ENCODE measurements around the gene RPRD1B. TPM values are rescaled to one million over a fixed set of nuclear protein-coding genes. Genes with fewer than 3 reads are reported as not detected.

Gene RPRD1B
- total and polyA plus RNA-seq, 2 of the 4 experiments (the other 2 are of a cell fraction): 8.4 to 9.9 TPM

DNA sequence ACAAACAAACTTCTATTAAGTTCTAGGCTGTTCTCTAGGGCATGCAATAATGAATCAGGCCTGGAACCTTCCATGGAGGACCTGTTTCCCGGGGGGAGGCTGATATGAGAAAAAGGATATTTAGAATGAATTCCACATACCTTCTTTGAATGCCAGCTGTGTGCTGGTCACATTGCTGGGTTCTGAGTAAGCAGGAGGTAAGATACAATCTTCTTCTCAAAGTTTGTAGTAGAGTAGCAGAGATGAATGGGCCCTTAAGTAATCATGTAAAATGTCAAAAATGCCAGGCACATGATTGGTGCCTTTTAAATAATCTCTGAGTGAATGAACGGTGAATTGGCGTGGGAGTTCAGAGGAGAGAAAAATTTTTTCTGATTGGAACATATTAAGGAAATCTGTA lies 84.1 kb downstream of the RPRD1B start:
- peaks cover 9% of the 10 kb centered on the region for H3K4me1 ChIP-seq (ENCODE audit: control insufficient read depth, insufficient read depth, low read length)
- no peaks in the 10 kb centered on the region for H3K9me3 ChIP-seq (ENCODE audit: control insufficient read depth, insufficient read depth, low read length)
- no TSS peak for BruUV-seq (replicated peaks)
- dilution Hi-C loops (cut with HindIII; ENCODE audit: low sequenced_read_pairs, unreplicated experiment) (no loop called here), intact Hi-C loops (cut with micrococcal nuclease) (loop anchor here (5.0 kb wide), 1 partner anchor 35 kb away; no protein-coding TSS in a partner anchor), in situ Hi-C loops (cut with MboI; ENCODE audit: low sequenced_read_pairs) (no loop called here)
- WGBS, 2 experiments (ENCODE audit: extremely low coverage in 2 of 2, insufficient read length in 1 of 2): 0% methylated on average over 2 of the region's 3 CpGs; no CpG with 5 or more reads in 1 of the 2 experiments
- no peaks in the 10 kb centered on the region for H3K79me1 ChIP-seq (ENCODE audit: low read depth in 1 of 2, low read length in 2 of 2)
- H4K91ac ChIP-seq (ENCODE audit: insufficient read depth, low read depth, low read length): no peak overlapping the region
- H3K4ac ChIP-seq (ENCODE audit: low read depth, low read length): no peak overlapping the region; the same call in 1 of the 2 replicates
- ChIA-PET POLR2A (ENCODE audit: unreplicated experiment) (no interaction called here), CTCF (no interaction called here)
- peaks cover 14% of the 10 kb centered on the region for H3K9me1 ChIP-seq (ENCODE audit: insufficient read depth, low read length)
- H3K56ac ChIP-seq (ENCODE audit: extremely low read depth, insufficient read depth, low read length): no peak overlapping the region
- H4K8ac ChIP-seq (ENCODE audit: low read depth in 2 of 2, low read length in 2 of 2): peak overlapping the region in 1 of 2 experiments; percentile 56; a peak in 1 of 4 replicates
- H3K4me2 ChIP-seq (ENCODE audit: low read depth, low read length): no peak overlapping the region
- H2AK9ac ChIP-seq (replicated peaks; ENCODE audit: low read depth, low read length, poor library complexity): no peak overlapping the region
- H3K27ac ChIP-seq (ENCODE audit: insufficient read depth, low read length): no peak overlapping the region
- TF ChIP-seq NFE2L2 (IDR thresholded peaks at IDR 0.05; ENCODE audit: low read depth, low read length) (no peak), BHLHE40 (IDR thresholded peaks at IDR 0.05; ENCODE audit: low read depth, low read length) (peak; percentile 17; the same call in 1 of the 2 replicates)
- H3K4me3 ChIP-seq (ENCODE audit: insufficient read depth, low read depth, low read length): no peak overlapping the region
- H2AK5ac ChIP-seq (ENCODE audit: low read depth, low read length): no peak overlapping the region
- H2AFZ ChIP-seq (replicated peaks; ENCODE audit: low read length, poor library complexity): no peak overlapping the region
- H4K5ac ChIP-seq (ENCODE audit: low read depth, low read length): no peak overlapping the region
- H2BK120ac ChIP-seq (ENCODE audit: low read depth, low read length): peak overlapping the region; percentile 13; the same call in 1 of the 2 replicates
- DNase-seq (peak; percentile 66), ATAC-seq (ENCODE audit: low read depth) (peak; percentile 69)
- no peak overlapping the region for H3K23ac ChIP-seq (ENCODE audit: low read depth, low read length)
- peak overlapping the region; percentile 71; the same call in 1 of the 2 replicates for H2BK20ac ChIP-seq (ENCODE audit: low read depth, low read length)
- no peak overlapping the region for H3K9ac ChIP-seq (ENCODE audit: low read depth, low read length)
- H2BK5ac ChIP-seq (ENCODE audit: low read depth, low read length, poor library complexity, severe bottlenecking): peak overlapping the region; percentile 53
- peak overlapping the region; percentile 89; the same call in 1 of the 2 replicates for H3K18ac ChIP-seq (ENCODE audit: low read depth, low read length)
- H3K36me3 ChIP-seq (ENCODE audit: control insufficient read depth, insufficient read depth, low read length): no peaks in the 10 kb centered on the region
- H3K27me3 ChIP-seq (ENCODE audit: control insufficient read depth, insufficient read depth, low read length): no peaks in the 10 kb centered on the region
- no peak overlapping the region for H2BK15ac ChIP-seq (ENCODE audit: low read depth, low read length)
- H4K20me1 ChIP-seq (ENCODE audit: insufficient read depth, low read length): no peaks in the 10 kb centered on the region
- no peak overlapping the region for H3K14ac ChIP-seq (replicated peaks; ENCODE audit: low read depth, low read length)

Measured in IMR-90 (cell line).